Esophagus squamous epithelium (tissue), 5 donors: ENCODE results near the gene PPP1R14C. TPM values are rescaled to one million over a fixed set of nuclear protein-coding genes. Genes with fewer than 3 reads are reported as not detected.
A peak's percentile ranks its signal among the peaks of the same experiment; 100 is the strongest.

ENCODE experiments used
- DNase-seq: peaks from one replicate; lab custom pipeline; 2025; lab: John Stamatoyannopoulos, UW
- H3K27ac ChIP-seq, 4 donors: fragments of 200-600 bp; sonication (generic); one replicate each; pipeline ENCODE4 v1.5.1; 2016 to 2019; ENCODE audit warnings: mild to moderate bottlenecking in 1 of 4
- H3K27me3 ChIP-seq, 4 donors: fragments of 200-600 bp; sonication (generic); 1 replicate in 3 of 4; 2 replicates in 1 of 4; pipeline versions ENCODE4 v1.5.1 to v1.6.0; 2017 to 2021; ENCODE audit warnings: antibody characterized with exemption in 1 of 4
- H3K36me3 ChIP-seq, 3 donors: fragments of 200-600 bp; sonication (generic); one replicate each; pipeline ENCODE4 v1.5.1; 2016 to 2019
- H3K4me1 ChIP-seq, 3 donors: fragments of 200-600 bp; sonication (generic); one replicate each; pipeline ENCODE4 v1.5.1; 2017 to 2019
- H3K4me3 ChIP-seq, 4 donors: fragments of 200-600 bp; sonication (generic); 1 replicate in 3 of 4; 2 replicates in 1 of 4; pipeline ENCODE4 v1.5.1; 2016 to 2019; ENCODE audit warnings: mild to moderate bottlenecking in 2 of 4, moderate library complexity in 1 of 4
- H3K9me3 ChIP-seq, 3 donors: fragments of 200-600 bp; sonication (generic); one replicate each; pipeline ENCODE4 v1.5.1; 2016 to 2019
- POLR2A ChIP-seq, 4 donors: fragments of 450-650 bp; IDR thresholded peaks; one replicate each; pipeline ENCODE4 v1.6.1; 2017; ENCODE audit warnings: antibody characterized with exemption in 4 of 4, mild to moderate bottlenecking in 4 of 4, moderate library complexity in 3 of 4
- WGBS, 2 donors: methylation state at CpG; one replicate each; pipeline ENCODE4 v1.1.5; 2018; 5-methylcytosine and 5-hydroxymethylcytosine counted together
- intact Hi-C: fragments of 100-400 bp; cut with DNase I; formaldehyde crosslinking; loops from one replicate; pipeline ENCODE4 v1.15.0; 2022
- total RNA-seq, 4 donors: library from RNA; depleted of rRNA; stranded (reverse); fragments of >200 nt; gene quantifications; one replicate each; pipeline ENCODE4 v1.1.0, GENCODE V29; 2016
- TF ChIP-seq, protein P1 (sequence below), 6 experiments: fragments of 450-650 bp in 4 of 6; fragments of 200-600 bp in 2 of 6; sonication (generic) in 2 of 6; IDR thresholded peaks; one replicate each; pipeline ENCODE4 v1.5.1; 2016 to 2019; ENCODE audit warnings: antibody characterized with exemption in 6 of 6, mild to moderate bottlenecking in 4 of 6, moderate library complexity in 4 of 6
- donor health status: DM: yes; HTN: yes; CAD: no.

Gene PPP1R14C
- total RNA-seq, 4 donors from 2014 or later = 9.3 to 27.8 (median 21.3) TPM

DNA sequence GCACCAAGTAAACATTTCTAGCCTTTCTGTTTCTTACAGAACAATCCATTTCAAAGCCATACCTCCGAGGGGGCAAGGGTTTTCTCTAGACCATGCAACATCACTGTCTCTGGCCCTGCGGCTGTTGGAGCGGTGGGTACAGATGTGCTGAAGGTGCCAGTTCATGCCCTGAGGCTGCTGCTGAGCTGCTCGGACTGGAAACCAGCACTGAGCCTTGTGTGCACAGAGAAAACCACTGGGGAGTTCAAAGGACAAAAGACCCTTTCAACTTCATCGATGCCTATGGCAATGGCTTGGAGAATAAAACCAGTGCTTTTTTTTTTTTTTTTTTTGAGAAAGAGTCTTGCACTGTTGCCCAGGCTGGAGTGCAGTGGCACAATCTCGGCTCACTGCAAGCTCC, 132.6 kb downstream of the PPP1R14C start:
- intact Hi-C loops = no loop called here
- peaks cover 0 to 28% (median 0%) of the 10 kb centered on the region in 4 donors for H3K27me3 ChIP-seq
- no peak for TF ChIP-seq POLR2A (IDR thresholded peaks at IDR 0.05)
- TF ChIP-seq, protein P1, sequence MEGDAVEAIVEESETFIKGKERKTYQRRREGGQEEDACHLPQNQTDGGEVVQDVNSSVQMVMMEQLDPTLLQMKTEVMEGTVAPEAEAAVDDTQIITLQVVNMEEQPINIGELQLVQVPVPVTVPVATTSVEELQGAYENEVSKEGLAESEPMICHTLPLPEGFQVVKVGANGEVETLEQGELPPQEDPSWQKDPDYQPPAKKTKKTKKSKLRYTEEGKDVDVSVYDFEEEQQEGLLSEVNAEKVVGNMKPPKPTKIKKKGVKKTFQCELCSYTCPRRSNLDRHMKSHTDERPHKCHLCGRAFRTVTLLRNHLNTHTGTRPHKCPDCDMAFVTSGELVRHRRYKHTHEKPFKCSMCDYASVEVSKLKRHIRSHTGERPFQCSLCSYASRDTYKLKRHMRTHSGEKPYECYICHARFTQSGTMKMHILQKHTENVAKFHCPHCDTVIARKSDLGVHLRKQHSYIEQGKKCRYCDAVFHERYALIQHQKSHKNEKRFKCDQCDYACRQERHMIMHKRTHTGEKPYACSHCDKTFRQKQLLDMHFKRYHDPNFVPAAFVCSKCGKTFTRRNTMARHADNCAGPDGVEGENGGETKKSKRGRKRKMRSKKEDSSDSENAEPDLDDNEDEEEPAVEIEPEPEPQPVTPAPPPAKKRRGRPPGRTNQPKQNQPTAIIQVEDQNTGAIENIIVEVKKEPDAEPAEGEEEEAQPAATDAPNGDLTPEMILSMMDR (IDR thresholded peaks at IDR 0.05) = no peak
- DNase-seq = no peak
- 39 to 64% methylated on average over 6 of the region's 6 CpGs for WGBS, 2 donors
- no peaks in the 10 kb centered on the region for H3K9me3 ChIP-seq
- H3K27ac ChIP-seq = no peak overlapping the region
- H3K4me1 ChIP-seq = peaks cover 0 to 64% (median 9%) of the 10 kb centered on the region in 3 donors
- H3K4me3 ChIP-seq = no peak overlapping the region
- no peaks in the 10 kb centered on the region for H3K36me3 ChIP-seq

DNA sequence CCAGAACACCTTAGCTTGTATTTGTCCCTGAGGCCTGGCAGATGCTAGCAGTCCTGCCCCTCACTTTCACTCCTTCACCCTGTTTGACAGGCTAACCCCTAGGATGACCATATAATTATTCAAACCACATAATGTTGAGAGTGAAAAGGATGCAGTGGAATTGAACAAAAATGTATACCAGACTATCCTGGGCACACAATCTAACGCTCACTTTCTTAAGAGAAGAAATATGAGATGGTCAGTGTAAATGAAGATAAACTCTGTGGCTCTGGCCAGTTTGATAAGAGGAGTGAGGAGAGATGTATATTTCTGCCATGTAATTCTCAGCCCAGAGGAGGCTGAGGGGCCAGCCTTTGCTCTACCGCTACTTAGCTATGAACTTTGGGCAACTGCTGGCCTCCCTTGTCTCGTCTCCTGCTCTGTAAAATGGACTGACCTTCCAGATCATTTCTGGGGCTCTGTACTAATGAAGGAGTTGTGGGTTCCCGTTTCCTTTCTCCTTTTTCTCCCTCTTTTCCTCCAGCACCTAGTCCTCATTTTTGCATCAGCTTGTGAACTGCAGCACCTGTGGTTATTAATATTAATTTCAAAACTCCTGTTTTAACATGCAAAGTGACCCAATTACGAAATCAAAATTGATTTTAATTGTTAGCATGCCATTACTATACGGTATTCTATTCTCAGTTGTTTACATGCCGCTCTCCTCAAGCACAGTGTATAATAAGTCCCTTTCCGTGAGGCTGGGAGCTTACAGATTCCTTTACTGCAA, 133.5 kb downstream of the PPP1R14C start:
- intact Hi-C loops = no loop called here
- peak overlapping the region in 3 of 4 donors; percentile 9 to 27 (median 27) for H3K27ac ChIP-seq
- no peak for DNase-seq
- H3K4me1 ChIP-seq = peaks cover 0 to 57% (median 9%) of the 10 kb centered on the region in 3 donors
- WGBS, 2 donors = 36 to 40% methylated on average over 8 of the region's 8 CpGs
- peaks cover 0 to 28% (median 0%) of the 10 kb centered on the region in 4 donors for H3K27me3 ChIP-seq
- no peak for TF ChIP-seq POLR2A (IDR thresholded peaks at IDR 0.05)
- TF ChIP-seq, protein P1 (IDR thresholded peaks at IDR 0.05) = no peak
- no peaks in the 10 kb centered on the region for H3K9me3 ChIP-seq
- no peak overlapping the region for H3K4me3 ChIP-seq
- no peaks in the 10 kb centered on the region for H3K36me3 ChIP-seq

DNA sequence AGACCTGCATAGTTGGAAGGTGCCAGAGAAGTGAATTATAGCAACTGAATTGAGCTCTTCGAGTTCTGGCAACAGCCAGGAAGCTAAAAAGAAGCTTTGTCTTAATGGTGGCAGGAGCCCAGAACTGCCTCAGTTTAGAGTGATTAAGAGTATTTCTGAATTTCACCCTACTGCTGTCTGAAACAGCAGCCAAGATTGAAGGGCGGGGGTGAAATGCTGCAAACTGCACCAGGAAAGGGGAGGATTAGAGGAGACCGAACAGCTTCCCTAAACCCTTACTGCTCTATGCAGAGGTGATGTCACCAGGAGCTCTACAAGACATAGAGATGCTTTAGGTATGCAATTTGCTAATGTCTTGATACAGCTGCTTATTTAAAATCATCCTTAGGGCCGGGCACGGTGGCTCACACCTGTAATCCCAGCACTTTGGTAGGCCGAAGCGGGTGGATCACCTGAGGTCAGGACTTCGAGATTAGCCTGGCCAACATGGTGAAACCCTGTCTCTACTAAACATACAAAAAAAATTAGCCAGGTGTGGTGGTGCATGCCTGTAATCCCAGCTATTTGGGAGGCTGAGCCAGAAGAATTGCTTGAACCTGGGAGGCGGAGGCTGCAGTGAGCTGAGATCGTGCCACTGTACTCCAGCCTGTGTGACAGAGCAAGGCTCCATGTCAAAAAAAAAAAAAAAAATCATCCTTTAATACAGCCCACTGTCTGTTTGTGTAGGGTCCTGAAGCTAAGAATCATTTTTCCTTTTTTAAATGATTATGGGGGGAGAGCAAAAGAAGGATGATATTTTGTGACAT, 134.3 kb downstream of the PPP1R14C start:
- Histone ChIP-seq H3K27ac (peak overlapping the region in 3 of 4 donors; percentile 9 to 27 (median 27)), H3K4me3 (no peak overlapping the region), H3K36me3 (no peaks in the 10 kb centered on the region), H3K4me1 (peaks cover 0 to 49% (median 9%) of the 10 kb centered on the region in 3 donors), H3K27me3 (peaks cover 0 to 32% (median 0%) of the 10 kb centered on the region in 4 donors), H3K9me3 (no peaks in the 10 kb centered on the region)
- no peak for DNase-seq
- intact Hi-C loops = no loop called here
- no peak for TF ChIP-seq POLR2A (IDR thresholded peaks at IDR 0.05)
- TF ChIP-seq, protein P1 (IDR thresholded peaks at IDR 0.05) = no peak
- 30 to 31% methylated on average over 9 to 10 of the region's 10 CpGs for WGBS, 2 donors

DNA sequence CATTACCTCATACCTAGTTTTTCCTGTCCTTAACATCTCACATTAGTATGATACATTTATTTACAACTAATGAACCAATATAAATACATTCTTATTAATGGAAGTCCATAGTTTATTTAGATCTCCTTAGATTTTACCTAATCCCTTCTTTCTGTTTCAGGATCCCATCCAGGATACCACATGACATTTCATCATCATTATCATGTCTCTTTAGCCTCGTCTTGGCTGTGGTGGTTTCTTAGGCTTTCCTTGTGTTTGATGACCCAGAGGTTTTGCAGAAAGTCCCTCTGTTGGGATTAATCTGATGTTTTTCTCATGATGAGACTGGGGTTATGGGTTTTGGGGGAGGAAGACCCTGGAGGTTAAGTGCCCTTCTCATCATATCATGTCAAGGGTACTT, 136.7 kb downstream of the PPP1R14C start:
- Histone ChIP-seq H3K4me1 (peaks cover 0 to 33% (median 9%) of the 10 kb centered on the region in 3 donors), H3K9me3 (no peaks in the 10 kb centered on the region), H3K36me3 (no peaks in the 10 kb centered on the region), H3K4me3 (no peak overlapping the region), H3K27ac (no peak overlapping the region), H3K27me3 (peaks cover 0 to 48% (median 0%) of the 10 kb centered on the region in 4 donors)
- DNase-seq = no peak
- 61 to 63% methylated on average over 1 of the region's 1 CpG for WGBS, 2 donors
- intact Hi-C loops = no loop called here
- TF ChIP-seq POLR2A (IDR thresholded peaks at IDR 0.05) = no peak
- TF ChIP-seq, protein P1 (IDR thresholded peaks at IDR 0.05) = no peak
